ENCODE data around the gene MRPL51.

- TF ChIP-seq REST (IDR thresholded peaks at IDR 0.05; ENCODE audit: unreplicated experiment) = no peak
- no peak for TF ChIP-seq CTCF (conservative IDR thresholded peaks at IDR 0.05; ENCODE audit: low read depth in 2 of 2)
- TF ChIP-seq JUNB (IDR thresholded peaks at IDR 0.05; ENCODE audit: unreplicated experiment) = no peak
- peak; percentile 64 for TF ChIP-seq POLR2AphosphoS5 (IDR thresholded peaks at IDR 0.05; ENCODE audit: low read depth)
- TF ChIP-seq EZH2phosphoT487 (IDR thresholded peaks at IDR 0.05; ENCODE audit: unreplicated experiment) = no peak
- TF ChIP-seq EZH2 (IDR thresholded peaks at IDR 0.05; ENCODE audit: low read depth, unreplicated experiment) = no peak
- TF ChIP-seq ETS1 (IDR thresholded peaks at IDR 0.05) = peak; percentile 59
- TF ChIP-seq ZNF462 (CRISPR knock-in tag; IDR thresholded peaks at IDR 0.05) = no peak
- TF ChIP-seq CREB1 (CRISPR knock-in tag; IDR thresholded peaks at IDR 0.05; ENCODE audit: low read depth) = no peak
- no peak for TF ChIP-seq ZNF114 (CRISPR knock-in tag; IDR thresholded peaks at IDR 0.05)
Observed at GRCh38 chr12:6532927-6533652, 40.0 kb upstream of the MRPL51 start.
